NCI-H2196 (cell line): ENCODE results near the gene ELF4.

Experiments
- DNase-seq: peaks from one replicate; lab custom pipeline; 2025; ENCODE audit not compliant: unreplicated experiment; lab: John Stamatoyannopoulos, UW

ELF4 gene

DNA sequence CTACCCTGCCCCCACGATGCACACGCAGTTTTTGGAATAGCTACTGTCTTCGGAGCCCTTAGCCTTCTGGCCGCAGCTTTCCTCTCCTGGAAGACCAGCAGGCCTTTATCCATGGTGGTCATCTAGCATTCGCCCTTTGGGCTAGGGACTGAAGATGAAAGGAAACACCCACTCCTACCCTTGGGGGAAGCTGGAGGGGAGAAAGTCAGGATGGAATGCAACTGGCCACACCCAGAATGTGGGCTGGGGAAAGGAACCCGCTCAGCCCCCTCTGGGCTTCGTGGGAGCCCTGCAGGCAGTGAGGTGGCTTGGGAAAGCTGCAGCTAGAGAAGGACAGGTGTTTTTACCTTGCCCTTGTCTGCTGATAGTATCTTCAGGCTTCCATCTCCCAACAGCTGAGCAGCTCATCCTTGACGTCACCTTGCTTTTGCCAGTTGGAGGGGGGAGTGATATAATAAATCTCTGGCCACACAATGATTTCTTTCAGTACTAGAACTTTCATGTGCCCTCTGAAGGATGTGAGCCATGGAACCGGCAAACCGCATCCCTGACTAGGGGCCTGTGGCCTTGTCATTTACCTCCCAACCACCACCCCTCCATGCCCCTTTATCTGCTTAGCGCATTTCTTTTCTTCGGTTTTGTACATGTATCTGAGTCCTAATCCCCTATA lies 59.0 kb downstream of the ELF4 start:
- DNase-seq = no peak

DNA sequence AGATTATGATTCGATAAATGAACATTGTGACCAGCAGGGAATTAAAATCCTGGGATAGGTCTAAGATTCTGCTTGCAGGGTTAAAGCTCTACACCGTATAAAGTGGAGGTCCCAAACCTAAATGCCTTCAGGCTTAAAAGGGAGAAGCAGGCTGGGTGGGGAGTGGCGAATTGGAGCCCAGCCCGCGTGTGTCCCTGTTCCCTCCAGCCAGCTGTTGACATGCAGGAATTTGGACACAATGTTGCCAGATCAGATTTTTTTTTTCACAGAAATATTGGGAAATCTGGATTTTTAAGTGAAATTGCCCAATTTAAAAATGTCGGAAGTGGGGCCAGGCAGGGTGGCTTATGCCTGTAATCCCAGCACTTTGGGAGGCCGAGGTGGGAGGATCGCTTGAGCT lies 60.5 kb downstream of the ELF4 start:
- no peak for DNase-seq

DNA sequence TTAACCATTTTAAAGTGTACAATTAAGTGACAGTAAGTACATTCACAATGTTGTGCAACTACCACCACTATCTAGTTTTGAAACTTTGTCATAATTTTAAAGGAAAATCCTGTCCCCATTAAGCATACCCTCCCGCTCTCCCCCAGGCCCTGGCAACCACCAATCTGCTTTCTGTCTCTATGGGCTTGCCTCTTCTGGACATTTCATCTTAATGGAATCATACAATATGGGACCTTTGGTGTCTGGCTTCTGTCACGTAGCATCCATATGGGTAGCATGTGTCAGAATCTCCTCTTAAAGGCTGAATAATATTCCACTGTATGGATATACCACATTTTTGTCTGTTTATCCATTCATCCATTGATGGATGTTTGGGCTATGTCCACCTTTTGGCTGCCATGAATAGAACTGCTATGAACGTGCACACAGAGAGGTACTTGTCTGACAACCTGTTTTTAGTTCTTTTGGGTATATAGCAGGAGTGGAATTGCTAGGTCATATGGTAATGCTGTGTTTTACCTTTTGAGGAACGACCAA lies 61.5 kb downstream of the ELF4 start:
- no peak for DNase-seq

DNA sequence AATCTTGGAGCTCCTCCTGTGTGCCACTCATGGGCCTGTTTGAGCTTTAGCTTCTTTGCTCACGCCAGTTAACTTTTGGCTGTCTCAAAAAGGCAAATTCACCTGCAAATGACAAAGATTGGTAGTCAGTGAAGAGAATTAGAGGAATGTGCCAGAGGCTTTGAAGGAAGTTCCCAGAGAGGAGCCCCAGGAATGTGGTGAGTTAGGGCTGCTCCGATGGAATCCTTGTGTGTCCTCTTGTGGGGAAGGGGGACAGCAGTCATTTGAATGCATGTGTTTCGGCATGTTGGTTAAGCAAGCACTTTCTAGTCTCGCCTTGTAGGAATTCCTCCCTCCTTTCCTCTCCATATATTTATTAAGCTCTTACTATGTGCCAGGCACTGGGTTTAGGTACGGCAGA lies 62.9 kb downstream of the ELF4 start:
- no peak for DNase-seq

DNA sequence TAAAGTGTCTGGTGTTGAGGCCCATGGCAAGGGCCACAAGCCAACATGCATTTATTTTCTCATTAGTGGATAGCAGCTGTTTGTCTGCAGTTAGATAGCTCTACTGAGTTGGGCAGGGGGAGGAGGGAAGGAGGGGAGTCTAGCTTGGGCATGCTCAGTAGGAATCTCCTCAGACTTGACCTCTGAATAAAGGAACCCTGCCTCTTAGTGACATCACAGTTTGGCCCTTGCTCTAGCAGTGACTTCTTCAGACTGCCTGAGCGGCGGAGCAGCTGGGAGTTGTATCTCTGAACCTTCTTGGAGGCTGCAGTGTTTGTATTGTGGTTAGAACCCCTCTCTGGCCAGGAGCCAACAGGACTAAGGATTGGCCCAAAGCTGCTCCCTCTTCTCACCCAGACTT lies 70.5 kb downstream of the ELF4 start:
- no peak for DNase-seq

DNA sequence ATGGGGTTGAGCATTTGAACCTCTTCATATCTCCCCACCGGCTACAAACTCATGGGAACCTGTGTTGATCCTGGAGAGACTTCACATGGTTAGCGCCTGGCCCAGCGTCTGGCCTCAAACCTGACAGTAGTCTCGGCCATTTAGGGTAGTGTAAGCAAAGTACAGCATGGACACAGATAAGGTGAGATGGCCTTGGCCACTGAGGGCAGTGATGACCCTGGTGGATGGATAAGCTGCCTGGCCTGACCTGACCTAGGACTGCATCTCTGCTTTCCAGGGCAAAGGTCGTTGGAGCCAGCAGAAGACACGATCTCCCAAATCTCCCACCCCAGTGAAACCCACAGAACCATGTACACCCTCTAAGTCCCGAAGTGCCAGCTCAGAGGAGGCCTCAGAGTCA lies 76.1 kb downstream of the ELF4 start:
- DNase-seq = no peak

DNA sequence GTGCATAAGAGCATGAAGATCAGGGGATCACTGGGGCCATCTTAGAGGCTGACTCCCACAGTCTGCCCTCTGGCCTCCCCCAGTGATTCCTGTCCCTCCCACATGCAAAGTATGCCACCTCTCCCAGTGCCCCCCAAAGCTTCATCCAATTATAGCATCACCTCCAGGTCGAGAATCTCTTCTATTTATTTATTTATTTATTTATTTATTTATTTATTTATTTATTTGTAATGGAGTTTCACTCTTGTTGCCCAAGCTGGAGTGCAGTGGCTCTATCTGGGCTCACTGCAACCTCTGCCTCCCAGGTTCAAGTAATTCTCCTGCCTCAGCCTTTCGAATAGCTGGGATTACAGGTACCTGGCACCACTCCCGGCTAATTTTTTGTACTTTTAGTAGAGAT lies 77.7 kb downstream of the ELF4 start:
- no peak for DNase-seq

DNA sequence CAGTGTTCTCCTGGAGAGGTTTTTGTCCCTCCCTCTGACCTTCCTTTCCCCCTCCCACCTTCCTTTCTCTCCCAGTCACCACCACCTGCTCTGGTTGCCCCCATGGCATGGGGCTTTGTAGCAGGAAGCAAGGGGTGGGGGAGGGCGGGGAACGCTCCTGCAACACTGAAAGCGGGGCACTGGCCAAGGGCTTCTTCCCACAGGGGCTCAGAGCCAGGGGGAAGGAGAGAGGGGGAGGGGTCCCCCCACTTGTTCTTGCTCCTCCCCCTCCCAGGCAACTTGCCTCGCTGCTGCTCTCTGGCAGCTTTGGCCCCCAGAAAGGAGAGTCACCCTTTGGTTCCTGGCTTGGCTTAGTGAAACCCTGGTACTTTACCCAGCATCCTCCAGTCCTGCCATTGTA lies 79.5 kb downstream of the ELF4 start:
- no peak for DNase-seq

DNA sequence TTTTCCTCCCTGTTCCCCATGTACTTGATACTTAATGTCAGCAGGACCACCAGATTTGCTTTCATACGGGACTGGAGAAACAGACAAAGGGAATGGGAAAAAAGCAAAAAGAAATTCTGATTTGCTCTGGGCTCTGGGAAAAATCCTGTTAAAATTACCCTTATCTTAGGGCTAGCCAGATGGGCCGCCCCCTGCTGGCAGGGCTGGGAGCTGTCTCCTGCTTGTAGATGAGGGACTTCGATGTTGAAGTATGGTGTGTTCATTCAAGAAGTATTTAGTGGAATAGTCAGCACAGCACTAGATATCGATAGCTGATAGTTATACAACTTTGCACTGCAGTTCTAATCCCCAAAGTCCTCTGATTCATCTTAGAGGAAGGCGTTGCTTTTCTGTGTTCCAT lies 82.1 kb downstream of the ELF4 start:
- peak; percentile 9 for DNase-seq

DNA sequence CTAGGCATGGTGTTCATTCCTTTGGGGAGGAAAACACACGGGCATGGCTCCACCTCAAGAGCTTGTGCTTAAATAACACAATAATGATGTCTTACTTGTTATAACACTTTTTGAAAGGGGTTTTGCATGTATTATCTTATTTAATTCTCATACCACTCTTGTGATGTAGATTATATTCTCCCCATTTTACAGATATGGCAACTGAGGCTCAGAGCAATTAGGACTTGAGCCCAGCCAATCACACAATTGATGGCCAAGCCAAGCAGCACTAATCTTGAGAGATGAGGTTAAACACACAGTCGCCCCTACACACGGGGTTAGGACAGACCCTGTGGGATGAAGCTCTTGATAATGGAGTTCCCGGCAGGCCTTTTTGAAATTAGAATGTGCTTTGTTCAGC lies 82.7 kb downstream of the ELF4 start:
- DNase-seq = no peak

DNA sequence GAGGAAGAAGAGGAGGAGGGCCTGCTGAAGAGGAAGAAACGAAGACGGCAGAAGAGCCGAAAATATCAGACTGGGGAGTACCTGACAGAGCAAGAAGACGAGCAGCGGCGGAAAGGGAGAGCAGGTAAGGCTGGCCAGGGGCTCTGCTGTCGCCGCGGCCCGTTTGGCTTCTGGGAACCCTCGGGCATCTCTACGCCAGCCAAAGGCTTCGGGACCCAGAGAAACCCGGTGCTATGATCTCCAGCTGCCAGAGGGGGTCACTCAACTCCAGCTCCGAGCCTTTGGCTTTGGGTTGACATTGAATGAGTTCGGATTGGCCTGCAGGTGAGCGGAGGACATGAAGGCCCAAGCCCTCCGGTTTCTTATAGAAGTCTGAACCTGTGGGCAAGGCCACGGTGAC lies 85.0 kb downstream of the ELF4 start:
- DNase-seq = no peak

DNA sequence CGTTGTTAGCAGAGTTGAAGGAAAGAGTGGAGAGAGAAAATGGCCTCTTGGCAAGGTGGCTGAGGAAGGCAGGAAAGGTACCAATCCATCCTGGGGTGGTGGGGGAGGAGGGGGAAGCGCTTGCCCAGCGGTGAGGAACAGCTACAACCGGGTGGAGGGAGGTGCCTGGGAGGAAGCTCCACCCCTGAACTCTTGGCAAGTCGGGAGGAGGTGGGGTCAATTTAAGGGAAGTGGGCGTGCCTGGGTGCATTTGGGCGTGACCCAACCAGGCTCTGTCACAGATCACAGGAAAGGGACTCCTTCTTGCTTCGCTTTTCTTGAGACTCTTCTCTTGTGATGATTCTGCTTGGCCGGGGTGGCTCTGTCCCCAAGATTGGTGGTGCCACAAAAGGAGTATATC lies 86.2 kb downstream of the ELF4 start:
- DNase-seq = peak; percentile 36

DNA sequence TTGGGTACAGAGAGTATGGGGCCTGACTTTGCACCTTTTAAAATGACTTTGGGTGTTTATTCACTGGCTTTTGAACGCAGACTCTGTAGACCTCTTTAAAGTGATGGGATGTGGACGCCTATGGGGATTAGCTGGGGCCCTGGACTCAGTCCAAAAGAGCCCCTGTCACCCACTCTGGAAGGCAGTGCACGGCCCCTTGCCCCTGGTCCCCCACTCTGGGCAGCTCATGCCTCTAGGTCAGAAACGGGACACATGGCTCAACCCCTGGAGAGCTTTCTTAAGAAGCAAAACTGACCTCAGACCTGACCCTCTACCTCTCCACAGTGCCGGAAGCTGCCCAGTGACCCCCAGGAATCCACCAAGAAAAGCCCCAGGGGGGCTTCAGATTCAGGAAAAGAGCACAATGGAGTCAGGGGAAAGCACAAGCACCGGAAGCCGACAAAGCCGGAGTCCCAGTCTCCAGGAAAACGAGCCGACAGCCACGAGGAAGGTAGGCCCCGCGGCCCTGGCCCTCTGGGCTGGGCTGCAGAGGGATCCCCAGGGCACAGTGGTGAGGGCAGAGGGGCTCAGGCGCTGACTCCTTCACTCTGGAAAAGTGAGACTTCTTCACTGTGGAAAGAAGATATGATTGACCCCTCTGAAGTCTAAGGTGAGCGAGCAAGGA lies 89.5 kb downstream of the ELF4 start:
- no peak for DNase-seq

DNA sequence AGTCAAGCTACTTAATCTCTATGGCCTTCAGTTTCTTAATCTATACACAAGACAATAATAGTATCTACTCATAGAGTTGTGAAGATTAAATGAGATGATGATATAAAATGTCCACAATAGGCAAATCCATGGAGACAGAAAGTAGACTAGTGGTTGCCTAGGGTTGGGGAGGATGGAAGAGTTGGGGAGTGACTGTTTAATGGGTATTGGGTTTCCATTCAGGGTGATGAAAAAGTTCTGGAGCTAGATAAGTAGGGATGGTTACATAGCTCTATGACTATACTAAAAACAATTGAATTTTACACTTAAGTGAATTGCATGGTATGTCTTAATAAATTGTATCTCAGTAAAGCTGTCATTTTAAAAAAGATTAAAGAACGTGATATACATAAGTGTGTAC lies 92.2 kb downstream of the ELF4 start:
- no peak for DNase-seq

DNA sequence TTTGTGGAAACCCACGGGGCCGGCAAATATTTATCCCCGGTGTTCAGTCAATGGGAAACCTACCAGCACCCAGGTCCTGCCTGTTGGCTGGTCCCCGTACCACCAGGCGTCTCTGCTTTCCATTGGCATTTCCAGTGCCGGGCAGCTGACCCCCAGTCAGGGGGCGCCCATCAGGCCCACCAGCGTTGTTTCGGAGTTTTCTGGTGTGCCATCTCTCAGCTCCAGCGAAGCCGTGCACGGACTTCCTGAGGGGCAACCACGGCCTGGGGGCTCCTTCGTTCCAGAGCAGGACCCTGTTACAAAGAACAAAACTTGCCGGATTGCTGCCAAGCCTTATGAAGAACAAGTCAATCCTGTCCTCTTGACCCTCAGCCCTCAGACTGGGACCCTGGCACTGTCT lies 95.1 kb downstream of the ELF4 start:
- no peak for DNase-seq
